GM23248 (cell line): ENCODE data around the gene MYH6. TPM values are rescaled to one million over a fixed set of nuclear protein-coding genes. Genes with fewer than 3 reads are reported as not detected.

ENCODE experiments used
- DNase-seq: peaks from one replicate; pipeline ENCODE4 v3.0.0-alpha.2; 2015
- H2AFZ ChIP-seq: fragments of 200-600 bp; sonication (generic); 2 replicates; pipeline ENCODE4 v1.6.1; 2016; ENCODE audit warnings: antibody characterized with exemption
- H3F3A ChIP-seq: fragments of 200-600 bp; sonication (generic); 2 replicates; pipeline ENCODE4 v1.6.1; 2016; ENCODE audit warnings: mild to moderate bottlenecking, antibody characterized with exemption, mixed run types; ENCODE audit not compliant: insufficient read depth
- H3K27ac ChIP-seq: fragments of 200-600 bp; sonication (generic); 2 replicates; pipeline ENCODE4 v1.5.1; 2016; ENCODE audit warnings: mild to moderate bottlenecking
- H3K27me3 ChIP-seq: fragments of 200-600 bp; sonication (generic); replicated peaks from 2 replicates; pipeline ENCODE4 v1.6.1; 2016; ENCODE audit warnings: mild to moderate bottlenecking; ENCODE audit not compliant: insufficient read depth
- H3K36me3 ChIP-seq: fragments of 200-600 bp; sonication (generic); 2 replicates; pipeline ENCODE4 v1.6.1; 2016; ENCODE audit warnings: low read depth, mild to moderate bottlenecking
- H3K4me1 ChIP-seq: fragments of 200-600 bp; sonication (generic); 2 replicates; pipeline ENCODE4 v1.6.1; 2016; ENCODE audit warnings: mild to moderate bottlenecking; ENCODE audit not compliant: insufficient read depth
- H3K4me2 ChIP-seq: fragments of 200-600 bp; sonication (generic); one replicate; pipeline ENCODE4 v1.6.1; 2016; ENCODE audit warnings: mild to moderate bottlenecking; ENCODE audit not compliant: unreplicated experiment
- H3K4me3 ChIP-seq: fragments of 200-600 bp; sonication (generic); 2 replicates; pipeline ENCODE4 v1.5.1; 2016; ENCODE audit warnings: mild to moderate bottlenecking
- H3K79me2 ChIP-seq: fragments of 200-600 bp; sonication (generic); 2 replicates; pipeline ENCODE4 v1.6.1; 2016; ENCODE audit warnings: mild to moderate bottlenecking; ENCODE audit not compliant: insufficient read depth
- H3K9ac ChIP-seq: fragments of 200-600 bp; sonication (generic); 2 replicates; pipeline ENCODE4 v1.6.1; 2016; ENCODE audit warnings: mild to moderate bottlenecking
- H3K9me2 ChIP-seq: fragments of 200-600 bp; sonication (generic); 2 replicates; pipeline ENCODE4 v1.6.1; 2016; ENCODE audit warnings: mixed run types, mild to moderate bottlenecking, moderate library complexity; ENCODE audit not compliant: insufficient read depth
- H3K9me3 ChIP-seq: fragments of 200-600 bp; sonication (generic); one replicate; pipeline ENCODE4 v1.6.1; 2017; ENCODE audit warnings: low read depth
- H4K20me1 ChIP-seq: fragments of 200-600 bp; sonication (generic); 2 replicates; pipeline ENCODE4 v1.6.0; 2016; ENCODE audit not compliant: insufficient read depth
- EZH2 ChIP-seq: fragments of 200-600 bp; sonication (generic); IDR thresholded peaks from 2 replicates; pipeline ENCODE4 v1.6.1; 2018; ENCODE audit warnings: antibody characterized with exemption, mild to moderate bottlenecking; ENCODE audit not compliant: insufficient read depth, poor library complexity, severe bottlenecking
- EZH2phosphoT487 ChIP-seq: fragments of 200-600 bp; sonication (generic); IDR thresholded peaks from 2 replicates; pipeline ENCODE4 v1.6.1; 2018; ENCODE audit warnings: antibody characterized with exemption, moderate library complexity, mild to moderate bottlenecking, low read depth; ENCODE audit not compliant: insufficient read depth
- WGBS, 2 experiments: methylation state at CpG; one replicate each; pipeline ENCODE4 v1.1.6; 2015 to 2017; ENCODE audit warnings: low lambda C conversion rate in 2 of 2, low coverage in 1 of 2; ENCODE audit errors: missing lambda C conversion rate in 2 of 2; 5-methylcytosine and 5-hydroxymethylcytosine counted together
- in situ Hi-C: fragments of 300-500 bp; cut with MboI; formaldehyde crosslinking; loops from 2 replicates; pipeline ENCODE4 v1.15.0; 2020
- microRNA counts: library from miRNA; unstranded; fragments of <30 nt; microRNA quantifications from one replicate; lab custom pipeline; 2016
- microRNA-seq: library from miRNA; unstranded; fragments of <30 nt; microRNA quantifications from one replicate; pipeline ENCODE4, GENCODE V29; 2016; ENCODE audit warnings: borderline number of aligned reads
- polyA plus RNA-seq: library from polyadenylated mRNA; unstranded; fragments of >200 nt; fragmentation: Nextera tagmentation; extraction: Ambion mirVana; gene quantifications from 2 replicates; pipeline ENCODE4 v1.2.1, GENCODE V29; 2016
- small RNA-seq: library from RNA; depleted of rRNA; stranded (forward); fragments of <200 nt; gene quantifications from one replicate; pipeline ENCODE3, GENCODE V24; 2014; ENCODE audit warnings: low read depth, low replicate concordance
- total RNA-seq: library from RNA; depleted of rRNA; stranded (reverse); fragments of >200 nt; shearing (Covaris generic); gene quantifications from 2 replicates; pipeline ENCODE4 v1.2.3, GENCODE V29; 2014; rRNA removed

Gene MYH6
- total and polyA plus RNA-seq, 2 experiments from 2014 or later: not detected

GRCh38 chr14:23335623-23336022 lies 72.5 kb downstream of the MYH6 start:
- TF ChIP-seq EZH2phosphoT487: no peak
- no peak for TF ChIP-seq EZH2
- Histone ChIP-seq H3K9ac (no peak overlapping the region), H3F3A (no peaks in the 10 kb centered on the region), H3K4me2 (no peak overlapping the region), H3K27ac (no peak overlapping the region), H3K9me2 (no peaks in the 10 kb centered on the region), H4K20me1 (no peaks in the 10 kb centered on the region), H3K9me3 (no peaks in the 10 kb centered on the region), H3K36me3 (no peaks in the 10 kb centered on the region), H3K4me3 (no peak overlapping the region), H3K27me3 (peaks cover 3% of the 10 kb centered on the region; the same call in 1 of the 2 replicates), H3K79me2 (no peaks in the 10 kb centered on the region), H3K4me1 (no peaks in the 10 kb centered on the region), H2AFZ (no peak overlapping the region)
- no peak for DNase-seq
- in situ Hi-C loops: no loop called here
- 35 to 40% methylated on average over 5 of the region's 5 CpGs for WGBS, 2 experiments

MicroRNAs encoded within 50 kb of the gene (microRNA counts, 767-probe panel; counts per million panel counts)
- microRNA hsa-miR-208a (lab: Ali Mortazavi, UCI): 447 counts per million, percentile 86 among the panel's probes with 10 or more counts
- microRNA hsa-miR-208b (lab: Ali Mortazavi, UCI): 447 counts per million, percentile 86 among the panel's probes with 10 or more counts

Small RNAs within 50 kb of the gene (microRNA-seq; reads per million reads assigned to microRNA genes)
- gene MIR208A (not detected), gene MIR208B (not detected)

Small RNAs within 50 kb of the gene (small RNA-seq; reads per million reads assigned to genes)
- gene MIR208A (not detected), gene MIR208B (not detected)

Other genes starting within 250 kb of the MYH6 start
- 2.7 and 6.7 TPM in 2 replicates for gene SLC7A8, start 224.6 kb downstream of the MYH6 start, total RNA-seq
- gene SLC7A8, start 224.6 kb downstream of the MYH6 start, polyA plus RNA-seq: 9.8 and 9.9 TPM in 2 replicates
- gene RNF212B, start 170.3 kb downstream of the MYH6 start, total RNA-seq: not detected in 2 replicates
- not detected in 2 replicates for gene RNF212B, start 170.3 kb downstream of the MYH6 start, polyA plus RNA-seq
- gene HOMEZ, start 122.1 kb downstream of the MYH6 start, total RNA-seq: 7.6 and 8.7 TPM in 2 replicates
- gene HOMEZ, start 122.1 kb downstream of the MYH6 start, polyA plus RNA-seq: 5.0 and 5.8 TPM in 2 replicates
- gene PPP1R3E, start 105.4 kb downstream of the MYH6 start, total RNA-seq: 4.1 and 4.3 TPM in 2 replicates
- gene PPP1R3E, start 105.4 kb downstream of the MYH6 start, polyA plus RNA-seq: 1.4 and 1.6 TPM in 2 replicates
- gene BCL2L2, start 101.4 kb downstream of the MYH6 start, total RNA-seq: 22.5 and 35.0 TPM in 2 replicates
- 6.4 and 8.1 TPM in 2 replicates for gene BCL2L2, start 101.4 kb downstream of the MYH6 start, polyA plus RNA-seq
- gene PABPN1, start 86.8 kb downstream of the MYH6 start, total RNA-seq: 60.3 and 65.5 TPM in 2 replicates
- gene PABPN1, start 86.8 kb downstream of the MYH6 start, polyA plus RNA-seq: 57.8 and 61.2 TPM in 2 replicates
- gene SLC22A17, start 55.4 kb downstream of the MYH6 start, total RNA-seq: 32.8 and 42.3 TPM in 2 replicates
- gene SLC22A17, start 55.4 kb downstream of the MYH6 start, polyA plus RNA-seq: 16.5 and 20.4 TPM in 2 replicates
- 8.6 and 17.3 TPM in 2 replicates for gene EFS, start 43.1 kb downstream of the MYH6 start, total RNA-seq
- 3.9 and 4.2 TPM in 2 replicates for gene EFS, start 43.1 kb downstream of the MYH6 start, polyA plus RNA-seq
- gene IL25, start 35.5 kb downstream of the MYH6 start, total RNA-seq: not detected in 2 replicates
- gene IL25, start 35.5 kb downstream of the MYH6 start, polyA plus RNA-seq: not detected in 2 replicates
- not detected in 2 replicates for gene CMTM5, start 31.2 kb downstream of the MYH6 start, total RNA-seq
- gene CMTM5, start 31.2 kb downstream of the MYH6 start, polyA plus RNA-seq: not detected in 2 replicates
- not detected in 2 replicates for gene MYH7, start 27.4 kb upstream of the MYH6 start, total RNA-seq
- gene MYH7, start 27.4 kb upstream of the MYH6 start, polyA plus RNA-seq: not detected in 2 replicates
- 13.9 and 25.9 TPM in 2 replicates for gene NGDN, start 61.4 kb upstream of the MYH6 start, total RNA-seq
- 39.9 TPM in 2 replicates for gene NGDN, start 61.4 kb upstream of the MYH6 start, polyA plus RNA-seq
- gene ZFHX2, start 143.5 kb upstream of the MYH6 start, total RNA-seq: under 0.01 TPM in 1 of 2 replicates, not detected in the other
- 0.14 and 0.49 TPM in 2 replicates for gene ZFHX2, start 143.5 kb upstream of the MYH6 start, polyA plus RNA-seq
- gene THTPA, start 148.0 kb upstream of the MYH6 start, total RNA-seq: 21.0 and 33.8 TPM in 2 replicates
- 9.3 and 10.0 TPM in 2 replicates for gene THTPA, start 148.0 kb upstream of the MYH6 start, polyA plus RNA-seq
- 3.9 and 13.7 TPM in 2 replicates for gene AP1G2, start 159.5 kb upstream of the MYH6 start, total RNA-seq
- 9.6 and 10.2 TPM in 2 replicates for gene AP1G2, start 159.5 kb upstream of the MYH6 start, polyA plus RNA-seq
- not detected in 2 replicates for gene JPH4, start 170.5 kb upstream of the MYH6 start, total RNA-seq
- 0.05 TPM in 1 of 2 replicates, not detected in the other for gene JPH4, start 170.5 kb upstream of the MYH6 start, polyA plus RNA-seq
- not detected in 2 replicates for gene DHRS2, start 228.1 kb upstream of the MYH6 start, total RNA-seq
- gene DHRS2, start 228.1 kb upstream of the MYH6 start, polyA plus RNA-seq: not detected in 2 replicates